AG10803 (cell line): ENCODE measurements around the gene SOST.

Source experiments
- DNase-seq: peaks from one replicate; pipeline ENCODE4 v3.0.0; 2010; ENCODE audit warnings: low read depth
- H3K4me3 ChIP-seq: 2 replicates; pipeline ENCODE4 v1.5.1; 2011; ENCODE audit warnings: mild to moderate bottlenecking, low read length, control low read depth
- TF ChIP-seq, protein P1 (sequence below): conservative IDR thresholded peaks from 2 replicates; pipeline ENCODE4 v1.5.1; 2011; ENCODE audit warnings: mild to moderate bottlenecking, low read length, control low read depth, inconsistent platforms

Gene SOST

DNA sequence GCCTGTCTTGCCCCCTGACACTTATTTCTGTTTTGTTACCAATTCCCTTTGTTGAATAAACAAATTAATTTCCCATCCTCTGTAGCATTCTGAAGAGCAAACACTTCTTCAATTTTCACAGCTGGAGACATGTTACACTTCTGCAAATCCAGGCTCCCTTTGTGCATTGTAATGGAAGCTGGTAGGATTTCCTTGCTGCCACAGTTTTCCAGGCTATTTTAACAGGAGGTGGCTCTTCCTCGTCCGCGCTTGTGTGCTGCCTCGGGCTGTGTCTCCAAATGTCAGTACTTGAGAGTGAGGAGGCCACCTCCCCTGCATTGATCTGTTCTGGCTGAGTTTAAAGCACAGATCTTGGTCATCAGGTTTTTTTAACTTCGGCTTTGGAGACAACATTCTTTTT lies 40.0 kb downstream of the SOST start:
- no peak overlapping the region for H3K4me3 ChIP-seq
- TF ChIP-seq, protein P1, sequence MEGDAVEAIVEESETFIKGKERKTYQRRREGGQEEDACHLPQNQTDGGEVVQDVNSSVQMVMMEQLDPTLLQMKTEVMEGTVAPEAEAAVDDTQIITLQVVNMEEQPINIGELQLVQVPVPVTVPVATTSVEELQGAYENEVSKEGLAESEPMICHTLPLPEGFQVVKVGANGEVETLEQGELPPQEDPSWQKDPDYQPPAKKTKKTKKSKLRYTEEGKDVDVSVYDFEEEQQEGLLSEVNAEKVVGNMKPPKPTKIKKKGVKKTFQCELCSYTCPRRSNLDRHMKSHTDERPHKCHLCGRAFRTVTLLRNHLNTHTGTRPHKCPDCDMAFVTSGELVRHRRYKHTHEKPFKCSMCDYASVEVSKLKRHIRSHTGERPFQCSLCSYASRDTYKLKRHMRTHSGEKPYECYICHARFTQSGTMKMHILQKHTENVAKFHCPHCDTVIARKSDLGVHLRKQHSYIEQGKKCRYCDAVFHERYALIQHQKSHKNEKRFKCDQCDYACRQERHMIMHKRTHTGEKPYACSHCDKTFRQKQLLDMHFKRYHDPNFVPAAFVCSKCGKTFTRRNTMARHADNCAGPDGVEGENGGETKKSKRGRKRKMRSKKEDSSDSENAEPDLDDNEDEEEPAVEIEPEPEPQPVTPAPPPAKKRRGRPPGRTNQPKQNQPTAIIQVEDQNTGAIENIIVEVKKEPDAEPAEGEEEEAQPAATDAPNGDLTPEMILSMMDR: no peak
- no peak for DNase-seq

DNA sequence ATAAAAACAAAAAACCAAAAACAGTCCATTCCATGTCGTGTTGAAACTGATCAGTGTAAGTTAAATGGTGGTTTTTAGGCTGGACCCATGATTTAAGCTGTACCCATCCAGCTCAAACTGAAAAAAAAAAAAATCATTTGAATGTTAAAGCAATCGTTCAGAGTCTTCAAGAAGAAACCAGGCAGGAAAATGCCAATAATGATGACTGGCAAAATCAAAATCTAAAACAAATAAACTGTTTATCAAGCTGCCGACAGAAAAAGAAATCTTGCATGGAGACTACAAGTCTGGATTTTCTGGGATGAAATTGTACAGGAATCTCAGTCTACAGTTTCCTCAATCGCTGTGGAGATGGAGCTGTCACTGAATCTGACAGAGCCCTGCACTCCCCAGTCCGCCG lies 40.7 kb downstream of the SOST start:
- TF ChIP-seq, protein P1: no peak
- no peak for DNase-seq
- no peak overlapping the region for H3K4me3 ChIP-seq

DNA sequence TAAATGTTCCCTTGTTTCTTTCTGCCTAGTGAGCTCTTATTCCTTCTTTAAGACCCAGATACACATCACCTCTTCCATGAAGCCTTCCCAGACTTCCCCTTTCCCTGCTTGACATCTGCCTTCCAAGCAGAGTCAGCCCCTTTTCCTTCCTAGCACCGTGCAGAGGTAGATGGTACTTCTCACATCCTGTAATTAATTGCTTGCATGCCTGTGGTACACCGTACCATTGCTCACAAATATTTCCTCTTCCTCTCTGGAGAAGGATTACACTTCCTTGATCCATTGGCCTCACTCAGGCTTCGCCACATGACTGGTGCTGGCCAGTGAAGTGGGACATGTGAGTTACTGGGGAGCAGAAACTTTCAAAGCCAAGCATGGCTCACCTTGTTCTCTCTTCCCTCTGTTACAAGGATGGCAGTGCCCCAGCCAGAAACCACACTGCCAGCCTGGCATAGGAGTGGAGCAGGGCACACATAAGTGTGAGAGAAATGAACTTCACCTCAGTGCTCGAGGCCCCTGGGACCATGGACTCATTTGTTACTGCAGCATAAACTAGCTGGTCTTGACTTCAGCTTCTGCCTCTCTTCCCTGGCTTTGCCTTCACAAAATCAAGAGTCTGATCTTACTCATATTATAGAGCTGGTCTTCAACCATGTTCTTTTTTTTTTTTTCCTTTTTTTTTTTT lies 44.0 kb downstream of the SOST start:
- DNase-seq: peak; percentile 69
- no peak overlapping the region for H3K4me3 ChIP-seq
- TF ChIP-seq, protein P1: no peak

DNA sequence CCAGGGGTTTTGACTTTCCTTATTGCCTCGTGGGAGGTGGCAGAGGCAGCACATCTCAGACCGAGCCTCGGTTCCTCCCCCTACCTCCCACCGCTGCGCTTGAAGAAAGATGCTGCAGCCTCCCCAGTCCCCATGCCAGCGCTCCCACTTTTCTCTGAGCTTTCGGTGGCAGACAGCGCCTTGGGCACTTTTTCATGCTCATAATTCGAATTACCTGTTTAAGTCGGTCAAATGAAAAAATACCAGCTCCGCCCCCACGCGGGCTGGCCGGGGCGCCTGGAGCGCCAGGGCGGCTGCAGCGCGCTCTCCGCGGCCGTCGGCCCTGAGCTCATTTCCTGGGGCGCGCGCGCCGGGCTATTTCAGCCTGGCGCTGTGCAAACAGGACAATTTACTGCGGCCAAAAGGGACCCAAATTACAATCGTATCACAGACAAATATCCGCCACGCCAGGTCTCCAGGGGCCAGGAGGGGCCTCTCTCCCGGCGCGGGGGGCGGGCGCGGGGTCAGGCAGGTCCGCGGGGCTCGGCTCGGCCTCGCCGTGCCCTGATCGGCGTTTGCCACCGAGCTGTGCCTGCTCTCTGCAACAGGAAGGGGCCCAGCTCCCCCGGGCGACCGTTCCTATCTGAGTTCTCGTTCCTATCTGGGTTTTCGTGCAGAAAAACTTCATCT lies 45.0 kb downstream of the SOST start:
- H3K4me3 ChIP-seq: peak overlapping the region; percentile 47
- DNase-seq: no peak
- TF ChIP-seq, protein P1: no peak

- no peak overlapping the region for H3K4me3 ChIP-seq
- TF ChIP-seq, protein P1: no peak
- DNase-seq: no peak
Observed at GRCh38 chr17:43712397-43712796, 46.2 kb downstream of the SOST start.

DNA sequence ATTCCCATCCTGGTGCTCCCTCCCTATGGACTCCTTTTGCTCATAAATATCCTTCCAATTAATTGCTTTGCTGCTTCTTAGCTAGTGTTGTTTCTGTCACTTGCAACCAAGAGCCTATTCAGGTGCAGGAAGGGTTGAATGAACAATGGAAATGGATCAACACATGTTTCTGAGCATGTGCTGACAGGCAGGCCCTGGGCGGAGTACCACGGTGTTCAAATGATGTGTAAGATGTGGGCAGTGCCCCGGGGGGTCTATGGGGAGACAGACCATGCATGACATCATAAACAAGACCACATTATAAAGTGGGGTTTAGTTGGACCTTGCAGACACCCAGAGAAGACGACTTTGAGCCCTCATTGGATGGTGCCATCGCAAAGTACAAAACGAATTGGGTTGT lies 48.5 kb downstream of the SOST start:
- TF ChIP-seq, protein P1: no peak
- H3K4me3 ChIP-seq: no peak overlapping the region
- DNase-seq: no peak

DNA sequence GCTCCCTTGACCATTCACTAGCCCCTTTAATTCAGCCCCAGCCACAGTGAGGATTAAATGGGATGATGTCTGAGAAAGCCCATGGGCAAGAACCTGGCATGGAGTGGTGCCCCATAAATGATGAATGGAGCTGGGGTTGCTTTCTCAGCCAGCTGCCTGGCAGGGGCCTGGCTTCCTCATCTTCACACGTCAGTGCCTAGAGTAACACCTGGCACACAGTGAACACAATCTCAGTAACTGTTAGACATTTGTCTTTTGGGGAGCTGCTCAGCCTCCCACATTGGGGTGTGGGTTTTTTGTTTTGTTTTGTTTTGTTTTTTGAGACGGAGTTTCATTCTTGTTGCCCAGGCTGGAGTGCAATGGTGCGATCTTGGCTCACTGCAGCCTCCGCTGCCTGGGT lies 49.4 kb downstream of the SOST start:
- TF ChIP-seq, protein P1: no peak
- no peak for DNase-seq

More for the DNA sequence above, 49.4 kb downstream of the SOST start:
- no peak overlapping the region for H3K4me3 ChIP-seq
